Fibroblast of skin of back (primary cell): ENCODE measurements around the gene MARK3.

ENCODE experiments used
- DNase-seq: peaks from one replicate; pipeline ENCODE4 v3.0.0-alpha.2; 2013

The MARK3 gene

GRCh38 chr14:103528146-103528586 is 143.0 kb downstream of the MARK3 start:
- DNase-seq = no peak

- DNase-seq = peak; percentile 90
Measured at GRCh38 chr14:103528587-103529382, 143.6 kb downstream of the MARK3 start, which contains the start of gene TRMT61A. Gene TRMT61A, plus strand, starts transcription at chr14:103529196. Its CDS starts 783 bp downstream, at chr14:103529979.

GRCh38 chr14:103529383-103530365 is 144.5 kb downstream of the MARK3 start:
- DNase-seq = no peak

GRCh38 chr14:103530390-103530789 is 145.2 kb downstream of the MARK3 start:
- DNase-seq = no peak

GRCh38 chr14:103530831-103531230 is 145.6 kb downstream of the MARK3 start:
- DNase-seq = no peak

- no peak for DNase-seq
Measured at GRCh38 chr14:103531421-103532215, 146.4 kb downstream of the MARK3 start.

- DNase-seq = no peak
Measured at GRCh38 chr14:103532216-103533136, 147.3 kb downstream of the MARK3 start.

- no peak for DNase-seq
Measured at GRCh38 chr14:103533137-103533998, 148.2 kb downstream of the MARK3 start.

- no peak for DNase-seq
Measured at GRCh38 chr14:103533999-103534575, 148.9 kb downstream of the MARK3 start.

GRCh38 chr14:103534576-103535061 is 149.4 kb downstream of the MARK3 start:
- no peak for DNase-seq

GRCh38 chr14:103535081-103535890 is 150.1 kb downstream of the MARK3 start:
- DNase-seq = no peak

- DNase-seq = no peak
Measured at GRCh38 chr14:103535891-103536565, 150.8 kb downstream of the MARK3 start.

- DNase-seq = no peak
Measured at GRCh38 chr14:103536693-103537092, 151.5 kb downstream of the MARK3 start.

- DNase-seq = no peak
Measured at GRCh38 chr14:103537175-103537990, 152.2 kb downstream of the MARK3 start.

GRCh38 chr14:103538291-103539055 is 153.3 kb downstream of the MARK3 start:
- no peak for DNase-seq

- no peak for DNase-seq
Measured at GRCh38 chr14:103539056-103539825, 154.0 kb downstream of the MARK3 start.
